BE2C (cell line): Measurements from ENCODE around the gene UBE2U.
"Not testable (repeated sequence)": the region's sequence is repeated elsewhere in the genome, so short reads cannot be mapped to it uniquely, and the experiment has no call there.

Experiments
- DNase-seq: peaks from one replicate; pipeline ENCODE4 v3.0.0-alpha.2; 2020
- H3K27me3 ChIP-seq: fragments of 250-450 bp; sonication (Bioruptor Pico); 2 replicates; pipeline ENCODE4 v1.5.1; 2020; ENCODE audit warnings: mild to moderate bottlenecking
- H3K36me3 ChIP-seq: fragments of 250-450 bp; sonication (Bioruptor Pico); 2 replicates; pipeline ENCODE4 v1.5.1; 2020; ENCODE audit warnings: mild to moderate bottlenecking
- H3K4me1 ChIP-seq: fragments of 250-450 bp; sonication (Bioruptor Pico); 2 replicates; pipeline ENCODE4 v1.5.1; 2020
- H3K4me3 ChIP-seq: 2 replicates; pipeline ENCODE4 v1.5.1; 2011; ENCODE audit warnings: low read depth, low read length
- H3K9me3 ChIP-seq: fragments of 250-450 bp; sonication (Bioruptor Pico); 2 replicates; pipeline ENCODE4 v1.5.1; 2020
- CTCF ChIP-seq: IDR thresholded peaks from 2 replicates; pipeline ENCODE4 v1.5.1; 2012; ENCODE audit warnings: mild to moderate bottlenecking, low read depth, low read length

Gene UBE2U

GRCh38 chr1:64245495-64245894 lies 42.1 kb downstream of the UBE2U start:
- no peaks in the 10 kb centered on the region for H3K36me3 ChIP-seq
- H3K4me1 ChIP-seq, result peaks cover 8% of the 10 kb centered on the region; the same call in 1 of the 2 replicates
- peak overlapping the region; percentile 20 for H3K4me3 ChIP-seq
- H3K27me3 ChIP-seq, result no peaks in the 10 kb centered on the region
- DNase-seq, result no peak
- H3K9me3 ChIP-seq, result no peaks in the 10 kb centered on the region
- no peak for TF ChIP-seq CTCF

- peak; percentile 47; the same call in 1 of the 2 replicates for TF ChIP-seq CTCF
- no peak for DNase-seq
- Histone ChIP-seq H3K4me1 (peaks cover 8% of the 10 kb centered on the region; the same call in 1 of the 2 replicates), H3K36me3 (no peaks in the 10 kb centered on the region), H3K4me3 (no peak overlapping the region), H3K9me3 (no peaks in the 10 kb centered on the region), H3K27me3 (no peaks in the 10 kb centered on the region)
Observed at GRCh38 chr1:64246294-64246917, 43.0 kb downstream of the UBE2U start.

GRCh38 chr1:64248065-64248464 lies 44.6 kb downstream of the UBE2U start:
- Histone ChIP-seq H3K36me3 (no peaks in the 10 kb centered on the region), H3K4me1 (peaks cover 2% of the 10 kb centered on the region; the same call in 1 of the 2 replicates), H3K9me3 (no peaks in the 10 kb centered on the region), H3K4me3 (no peak overlapping the region), H3K27me3 (no peaks in the 10 kb centered on the region)
- DNase-seq, result no peak
- TF ChIP-seq CTCF, result no peak

GRCh38 chr1:64250472-64250871 lies 47.0 kb downstream of the UBE2U start:
- not testable (repeated sequence) for H3K4me3 ChIP-seq, H3K9me3 ChIP-seq, H3K27me3 ChIP-seq, H3K36me3 ChIP-seq, H3K4me1 ChIP-seq, DNase-seq

GRCh38 chr1:64251971-64252370 lies 48.5 kb downstream of the UBE2U start:
- Histone ChIP-seq H3K36me3 (no peaks in the 10 kb centered on the region), H3K27me3 (no peaks in the 10 kb centered on the region), H3K4me3 (no peak overlapping the region), H3K4me1 (no peaks in the 10 kb centered on the region), H3K9me3 (no peaks in the 10 kb centered on the region)
- no peak for DNase-seq
- TF ChIP-seq CTCF, result peak; percentile 5; the same call in 1 of the 2 replicates

- not testable (repeated sequence) for H3K9me3 ChIP-seq
Observed at GRCh38 chr1:64257233-64257632, 53.8 kb downstream of the UBE2U start.

GRCh38 chr1:64258444-64258843 lies 55.0 kb downstream of the UBE2U start:
- not testable (repeated sequence) for H3K4me1 ChIP-seq, H3K4me3 ChIP-seq, DNase-seq, H3K27me3 ChIP-seq, H3K9me3 ChIP-seq, H3K36me3 ChIP-seq

More at GRCh38 chr1:64257233-64257632, 53.8 kb downstream of the UBE2U start:
- not testable (repeated sequence) for H3K4me3 ChIP-seq, DNase-seq, H3K36me3 ChIP-seq, H3K4me1 ChIP-seq, H3K27me3 ChIP-seq

- no peak for DNase-seq
- Histone ChIP-seq H3K27me3 (no peaks in the 10 kb centered on the region), H3K4me3 (no peak overlapping the region), H3K9me3 (no peaks in the 10 kb centered on the region), H3K36me3 (no peaks in the 10 kb centered on the region), H3K4me1 (no peaks in the 10 kb centered on the region)
- TF ChIP-seq CTCF, result no peak
Observed at GRCh38 chr1:64263335-64263734, 59.9 kb downstream of the UBE2U start.
